Stomach (tissue), 9 donors: Measurements from ENCODE around the gene SMAD3. TPM values are rescaled to one million over a fixed set of nuclear protein-coding genes. Genes with fewer than 3 reads are reported as not detected.

Source experiments
- DNase-seq, 2 donors: peaks; one replicate each; pipeline versions ENCODE4 v3.0.0 to v3.0.0-alpha.2; 2013 to 2019
- H3K27ac ChIP-seq, 5 donors: fragments of 200-600 bp in 4 of 5; sonication (generic) in 4 of 5; one replicate each; pipeline ENCODE4 v1.5.1; 2013 to 2019; ENCODE audit warnings: mild to moderate bottlenecking in 1 of 5, moderate library complexity in 1 of 5
- H3K27me3 ChIP-seq, 3 donors: fragments of 200-600 bp; sonication (generic); one replicate each; pipeline ENCODE4 v1.5.1; 2017 to 2019; ENCODE audit warnings: mixed run types in 1 of 3
- H3K36me3 ChIP-seq, 4 donors: fragments of 200-600 bp; sonication (generic); 1 replicate in 3 of 4; 2 replicates in 1 of 4; pipeline ENCODE4 v1.5.1; 2016 to 2019
- H3K4me1 ChIP-seq, 4 donors: fragments of 200-600 bp; sonication (generic); one replicate each; pipeline ENCODE4 v1.5.1; 2016 to 2019
- H3K4me3 ChIP-seq, 4 donors: fragments of 200-600 bp; sonication (generic) in 3 of 4; one replicate each; pipeline ENCODE4 v1.5.1; 2016 to 2019; ENCODE audit warnings: mild to moderate bottlenecking in 1 of 4
- H3K9me3 ChIP-seq, 4 donors: fragments of 200-600 bp; sonication (generic); one replicate each; pipeline ENCODE4 v1.5.1; 2016 to 2019
- CTCF ChIP-seq, 7 experiments: fragments of 450-650 bp in 4 of 7; fragments of 200-600 bp in 3 of 7; sonication (generic) in 3 of 7; IDR thresholded peaks; one replicate each; pipeline ENCODE4 v1.5.1; 2016 to 2019; ENCODE audit warnings: antibody characterized with exemption in 7 of 7, control low read depth in 2 of 7, mild to moderate bottlenecking in 1 of 7
- EP300 ChIP-seq: sonication (generic); formaldehyde crosslinking; IDR thresholded peaks from one replicate; pipeline ENCODE4 v1.6.1; 2017; ENCODE audit warnings: antibody characterized with exemption
- POLR2A ChIP-seq, 4 donors: fragments of 450-650 bp; IDR thresholded peaks; one replicate each; pipeline ENCODE4 v1.6.1; 2016; ENCODE audit warnings: antibody characterized with exemption in 4 of 4, control low read depth in 2 of 4, mild to moderate bottlenecking in 1 of 4, moderate library complexity in 1 of 4
- POLR2AphosphoS5 ChIP-seq, 3 donors: sonication (generic); formaldehyde crosslinking; IDR thresholded peaks; one replicate each; pipeline ENCODE4 v1.6.1; 2016; ENCODE audit warnings: antibody characterized with exemption in 3 of 3
- WGBS, 5 donors: extraction: QIAGEN DNeasy Blood & Tissue Kit in 3 of 5; methylation state at CpG; one replicate each; pipeline versions ENCODE4 v1.1.5 to v1.1.7; 2013 to 2018; 5-methylcytosine and 5-hydroxymethylcytosine counted together
- intact Hi-C: fragments of 100-400 bp; cut with DNase I; formaldehyde crosslinking; loops from one replicate; pipeline ENCODE4 v1.15.1; 2023; ENCODE audit warnings: low total_unique reads
- polyA plus RNA-seq, 3 donors: library from polyadenylated mRNA; stranded (reverse); fragments of 200-250 nt; gene quantifications; one replicate each; pipeline ENCODE4 v1.2.3, GENCODE V29; 2013
- total RNA-seq, 5 donors: library from RNA; depleted of rRNA; stranded (reverse); fragments of >200 nt; gene quantifications; one replicate each; pipeline versions ENCODE4 v1.1.0 to v1.2.3, GENCODE V29; 2014 to 2016
- donor health status: healthy with polysubstance abuse.
- donor health status: Bipolar disorder and iron deficiency.
- donor health status: healthy.

Gene SMAD3
- total and polyA plus RNA-seq, 8 donors: 6.8 to 103 (median 27.5) TPM

DNA sequence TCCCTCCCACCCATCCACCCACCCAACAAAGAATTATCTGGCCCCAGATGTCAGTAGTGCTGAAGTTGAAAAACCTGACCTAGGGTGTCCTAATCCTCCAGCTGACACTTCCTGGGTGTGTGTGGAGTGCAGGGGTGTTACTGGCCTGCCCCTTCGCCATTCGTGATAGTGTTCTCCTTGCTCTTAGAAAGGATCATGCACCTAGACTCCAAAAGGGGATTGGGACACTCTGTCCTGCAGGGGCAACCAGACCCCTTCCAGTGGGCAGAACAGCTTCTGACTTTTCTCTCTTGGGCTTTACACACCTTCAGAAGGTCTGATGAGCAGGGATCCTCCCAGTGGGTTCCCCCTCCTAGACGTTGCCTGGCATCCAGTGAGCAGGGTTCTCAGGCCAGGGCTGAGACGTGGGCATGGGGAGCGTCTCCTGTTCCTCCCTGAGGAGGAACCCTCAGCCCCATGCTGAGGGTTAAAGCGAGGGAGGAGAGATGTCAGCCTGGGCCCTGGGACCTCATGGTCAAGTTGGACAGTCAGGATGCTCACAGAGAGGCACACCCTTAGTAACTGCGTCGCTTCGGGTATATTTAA lies 114.1 kb downstream of the SMAD3 start:
- intact Hi-C loops: no loop called here
- H3K27ac ChIP-seq: peak overlapping the region in 1 of 5 donors; percentile 71
- H3K9me3 ChIP-seq: no peaks in the 10 kb centered on the region
- peaks cover 2 to 54% (median 46%) of the 10 kb centered on the region in 4 donors for H3K36me3 ChIP-seq
- no peaks in the 10 kb centered on the region for H3K27me3 ChIP-seq
- H3K4me1 ChIP-seq: peaks cover 30 to 56% (median 44%) of the 10 kb centered on the region in 4 donors
- no peak overlapping the region for H3K4me3 ChIP-seq
- no peak for DNase-seq
- TF ChIP-seq CTCF (IDR thresholded peaks at IDR 0.05) (no peak), POLR2AphosphoS5 (IDR thresholded peaks at IDR 0.05) (no peak), POLR2A (IDR thresholded peaks at IDR 0.05) (no peak), EP300 (no peak)
- WGBS, 5 donors: 94 to 100% (median 96%) methylated on average over 5 to 9 of the region's 9 CpGs

DNA sequence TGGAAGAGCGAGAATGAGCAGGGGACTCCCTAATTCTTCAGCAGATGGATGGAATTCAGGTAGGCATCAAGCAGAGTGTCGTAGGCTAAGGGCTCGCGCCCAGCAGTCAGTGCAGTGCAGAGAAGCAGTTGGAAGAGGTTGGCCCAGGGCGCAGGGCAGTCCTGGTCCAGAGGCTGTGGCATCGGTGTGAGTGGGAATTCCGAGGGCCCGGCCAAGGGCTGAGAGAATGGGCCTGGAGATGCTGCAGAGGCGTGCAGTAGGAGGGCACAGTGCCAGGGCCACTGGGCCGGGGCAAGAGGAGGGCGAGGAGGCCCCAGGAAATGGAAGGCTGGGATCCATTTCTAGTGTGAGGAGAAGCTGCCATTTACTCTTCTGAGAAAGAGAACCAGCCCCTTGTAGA lies 114.6 kb downstream of the SMAD3 start:
- H3K27ac ChIP-seq: no peak overlapping the region
- no peak for TF ChIP-seq EP300
- TF ChIP-seq POLR2AphosphoS5 (IDR thresholded peaks at IDR 0.05): no peak
- no peak for TF ChIP-seq POLR2A (IDR thresholded peaks at IDR 0.05)
- no peak for TF ChIP-seq CTCF (IDR thresholded peaks at IDR 0.05)
- H3K4me1 ChIP-seq: peaks cover 27 to 54% (median 40%) of the 10 kb centered on the region in 4 donors
- no peaks in the 10 kb centered on the region for H3K9me3 ChIP-seq
- no peaks in the 10 kb centered on the region for H3K27me3 ChIP-seq
- peaks cover 7 to 58% (median 48%) of the 10 kb centered on the region in 4 donors for H3K36me3 ChIP-seq
- H3K4me3 ChIP-seq: no peak overlapping the region
- 91 to 97% (median 97%) methylated on average over 11 of the region's 11 CpGs for WGBS, 5 donors
- intact Hi-C loops: no loop called here
- no peak for DNase-seq

DNA sequence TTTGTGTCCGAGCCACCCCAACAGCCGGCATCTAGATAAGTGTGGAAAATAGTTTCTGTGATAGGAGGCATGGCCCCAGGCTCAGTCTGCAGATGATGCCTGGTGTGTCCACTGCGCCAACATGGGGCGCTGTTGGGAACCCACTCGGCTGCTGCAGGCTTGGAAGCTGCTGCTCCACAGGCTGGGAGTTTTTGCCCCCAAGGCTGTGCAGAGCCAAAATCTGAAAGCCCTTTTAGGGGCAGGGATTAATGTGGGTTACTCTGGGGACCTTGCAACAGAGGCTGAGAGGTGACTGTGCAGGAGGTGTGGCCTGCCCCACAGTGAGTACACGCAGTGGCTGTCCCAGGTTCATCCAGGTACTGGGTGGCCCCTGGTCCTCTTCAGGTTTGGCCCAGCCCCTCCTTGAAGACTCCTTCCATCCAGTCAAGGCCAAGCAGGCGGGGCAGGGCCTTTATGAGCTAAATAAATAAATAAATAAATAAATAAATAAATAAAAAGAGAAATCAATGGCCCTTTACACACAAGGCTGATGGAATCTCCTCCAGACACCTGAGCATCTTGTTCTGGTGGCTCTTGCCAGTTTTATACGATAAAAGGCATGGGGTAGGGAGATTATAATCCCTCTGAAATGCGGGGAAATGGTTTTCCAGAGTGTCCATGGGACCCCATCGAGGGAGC lies 115.3 kb downstream of the SMAD3 start:
- WGBS, 5 donors: 93 to 98% (median 96%) methylated on average over 9 to 10 of the region's 10 CpGs
- TF ChIP-seq POLR2AphosphoS5 (IDR thresholded peaks at IDR 0.05): no peak
- TF ChIP-seq POLR2A (IDR thresholded peaks at IDR 0.05): no peak
- no peak for TF ChIP-seq CTCF (IDR thresholded peaks at IDR 0.05)
- TF ChIP-seq EP300: no peak
- no peak for DNase-seq
- H3K4me1 ChIP-seq: peaks cover 28 to 54% (median 39%) of the 10 kb centered on the region in 4 donors
- no peak overlapping the region for H3K27ac ChIP-seq
- H3K9me3 ChIP-seq: no peaks in the 10 kb centered on the region
- intact Hi-C loops: no loop called here
- peaks cover 11 to 65% (median 54%) of the 10 kb centered on the region in 4 donors for H3K36me3 ChIP-seq
- H3K27me3 ChIP-seq: no peaks in the 10 kb centered on the region
- no peak overlapping the region for H3K4me3 ChIP-seq

DNA sequence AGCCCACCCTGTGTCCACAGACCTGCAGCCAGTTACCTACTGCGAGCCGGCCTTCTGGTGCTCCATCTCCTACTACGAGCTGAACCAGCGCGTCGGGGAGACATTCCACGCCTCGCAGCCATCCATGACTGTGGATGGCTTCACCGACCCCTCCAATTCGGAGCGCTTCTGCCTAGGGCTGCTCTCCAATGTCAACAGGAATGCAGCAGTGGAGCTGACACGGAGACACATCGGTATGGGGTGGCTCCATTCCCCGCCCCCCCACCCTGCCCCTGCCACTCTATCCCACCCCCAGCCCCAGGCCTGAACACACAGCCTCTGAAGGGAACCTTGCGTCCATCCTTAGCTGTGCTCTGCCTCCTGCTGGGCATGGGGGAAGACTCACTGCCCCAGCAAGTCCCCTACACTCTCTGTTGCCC lies 115.8 kb downstream of the SMAD3 start:
- 93 to 100% (median 95%) methylated on average over 12 to 15 of the region's 15 CpGs for WGBS, 5 donors
- DNase-seq: no peak
- Histone ChIP-seq H3K27me3 (no peaks in the 10 kb centered on the region), H3K9me3 (no peaks in the 10 kb centered on the region), H3K36me3 (peaks cover 11 to 70% (median 57%) of the 10 kb centered on the region in 4 donors), H3K27ac (no peak overlapping the region), H3K4me3 (no peak overlapping the region), H3K4me1 (peaks cover 28 to 54% (median 39%) of the 10 kb centered on the region in 4 donors)
- intact Hi-C loops: no loop called here
- no peak for TF ChIP-seq POLR2A (IDR thresholded peaks at IDR 0.05)
- no peak for TF ChIP-seq POLR2AphosphoS5 (IDR thresholded peaks at IDR 0.05)
- TF ChIP-seq EP300: no peak
- no peak for TF ChIP-seq CTCF (IDR thresholded peaks at IDR 0.05)
